Endothelial cell of umbilical vein (primary cell): ENCODE data around the gene PRKAB1. TPM values are rescaled to one million over a fixed set of nuclear protein-coding genes. Genes with fewer than 3 reads are reported as not detected.

Experiments
- BruUV-seq: library from RNA; stranded (reverse); fragments of 400-500 nt; replicated peaks from 2 replicates; lab custom pipeline; 2021; lab: Mats Ljungman, UMichigan
- CTCF ChIA-PET: fragments of 300-600, 350-600 bp; sonication (Branson Sonifier 250); formaldehyde crosslinking; loops from one replicate; lab custom pipeline; 2021; ENCODE audit warnings: antibody characterized with exemption, inconsistent platforms; lab: Charles Lee
- POLR2A ChIA-PET: fragments of 300-600, 350-600 bp; sonication (Branson Sonifier 250); formaldehyde crosslinking; loops from one replicate; lab custom pipeline; 2021; ENCODE audit warnings: antibody characterized with exemption, inconsistent platforms; lab: Charles Lee
- DNase-seq: peaks from one replicate; pipeline ENCODE4 v3.0.0-alpha.2; 2011; ENCODE audit warnings: low read depth, low spot score
- FAIRE-seq: peaks from 2 replicates; lab custom pipeline; 2011; peaks lifted over from hg19 to GRCh38; lab: Jason Lieb, UNC
- H2AFZ ChIP-seq: 2 replicates; pipeline ENCODE4 v1.6.0; 2012; ENCODE audit warnings: low read depth, low read length, control low read depth, inconsistent platforms
- H3K27ac ChIP-seq: 2 replicates; pipeline ENCODE4 v1.5.1; 2011; ENCODE audit warnings: low read depth, mild to moderate bottlenecking, control low read depth, low read length, moderate library complexity; ENCODE audit not compliant: insufficient read depth
- H3K27me3 ChIP-seq, 2 experiments: 2 replicates each; pipeline versions ENCODE4 v1.6.0 to v1.6.1; 2011; ENCODE audit warnings: low read length in 2 of 2, mixed read lengths in 1 of 2; ENCODE audit not compliant: control insufficient read depth in 2 of 2, insufficient read depth in 2 of 2
- H3K36me3 ChIP-seq, 2 experiments: 2 replicates in 1 of 2; 3 replicates in 1 of 2; pipeline ENCODE4 v1.5.1; 2011; ENCODE audit warnings: low read length in 2 of 2, mild to moderate bottlenecking in 1 of 2, moderate library complexity in 1 of 2; ENCODE audit not compliant: control insufficient read depth in 2 of 2, insufficient read depth in 2 of 2; ENCODE audit errors: extremely low read depth in 1 of 2
- H3K4me1 ChIP-seq: 3 replicates; pipeline ENCODE4 v1.5.1; 2011; ENCODE audit warnings: mild to moderate bottlenecking, low read length; ENCODE audit not compliant: control insufficient read depth, insufficient read depth; ENCODE audit errors: extremely low read depth
- H3K4me2 ChIP-seq: 2 replicates; pipeline ENCODE4 v1.6.1; 2011; ENCODE audit warnings: low read length, control low read depth, mixed read lengths; ENCODE audit not compliant: insufficient read depth
- H3K4me3 ChIP-seq, 3 experiments: fragments of 200-600 bp in 1 of 3; sonication (generic), shearing (Covaris generic) in 1 of 3; replicated peaks in 1 of 3; 2 replicates each; pipeline ENCODE4 v1.5.1; 2011 to 2016; ENCODE audit warnings: control low read depth in 3 of 3, low read length in 3 of 3, mild to moderate bottlenecking in 2 of 3, inconsistent platforms in 1 of 3, low read depth in 1 of 3, moderate library complexity in 1 of 3; ENCODE audit not compliant: insufficient read depth in 1 of 3
- H3K79me2 ChIP-seq: 2 replicates; pipeline ENCODE4 v1.6.0; 2012; ENCODE audit warnings: low read length, inconsistent platforms; ENCODE audit not compliant: control insufficient read depth, insufficient read depth
- H3K9ac ChIP-seq: replicated peaks from 2 replicates; pipeline ENCODE3; 2011; ENCODE audit warnings: low read length, control low read depth; ENCODE audit not compliant: insufficient read depth; ENCODE audit errors: extremely low read depth
- H3K9me1 ChIP-seq: replicated peaks from 3 replicates; pipeline ENCODE4 v1.6.0; 2011; ENCODE audit warnings: mild to moderate bottlenecking, low read length; ENCODE audit not compliant: control insufficient read depth, insufficient read depth; ENCODE audit errors: extremely low read depth
- H3K9me3 ChIP-seq: replicated peaks from 2 replicates; pipeline ENCODE4 v1.5.1; 2012; ENCODE audit warnings: low read length, inconsistent platforms; ENCODE audit not compliant: control insufficient read depth, insufficient read depth
- H4K20me1 ChIP-seq: replicated peaks from 2 replicates; pipeline ENCODE3; 2011; ENCODE audit warnings: mild to moderate bottlenecking, low read length; ENCODE audit not compliant: control insufficient read depth, insufficient read depth; ENCODE audit errors: extremely low read depth
- CTCF ChIP-seq, 2 donors: IDR thresholded peaks; 1 replicate in 1 of 2; 2 replicates in 1 of 2; pipeline ENCODE4 v1.5.1; 2011; ENCODE audit warnings: low read length in 2 of 2, mild to moderate bottlenecking in 2 of 2, moderate library complexity in 2 of 2, control low read depth in 1 of 2, inconsistent platforms in 1 of 2, low read depth in 1 of 2; ENCODE audit not compliant: insufficient read depth in 1 of 2; ENCODE audit errors: extremely low read depth in 1 of 2
- EZH2 ChIP-seq: IDR thresholded peaks from 2 replicates; pipeline ENCODE4 v1.6.1; 2012; ENCODE audit warnings: borderline replicate concordance, low read depth, mild to moderate bottlenecking, moderate library complexity, low read length, inconsistent platforms; ENCODE audit not compliant: severe bottlenecking
- FOS ChIP-seq: IDR thresholded peaks from 2 replicates; pipeline ENCODE4 v1.6.1; 2011; ENCODE audit warnings: mild to moderate bottlenecking, low read length, moderate library complexity, borderline replicate concordance; ENCODE audit not compliant: insufficient read depth
- GATA2 ChIP-seq: IDR thresholded peaks from 2 replicates; pipeline ENCODE4 v1.7.0; 2011; ENCODE audit warnings: low read depth, mild to moderate bottlenecking, moderate library complexity, mixed read lengths, low read length; ENCODE audit not compliant: insufficient read length, insufficient read depth
- JUN ChIP-seq: IDR thresholded peaks from 2 replicates; pipeline ENCODE4 v1.6.1; 2011; ENCODE audit warnings: borderline replicate concordance, low read depth; ENCODE audit not compliant: insufficient read length, insufficient read depth
- MAX ChIP-seq: IDR thresholded peaks from 2 replicates; pipeline ENCODE4 v1.6.1; 2011; ENCODE audit not compliant: insufficient read depth, insufficient read length
- MYC ChIP-seq: IDR thresholded peaks from one replicate; pipeline ENCODE4 v1.6.1; 2011; ENCODE audit warnings: mild to moderate bottlenecking, low read depth, low read length
- POLR2A ChIP-seq: IDR thresholded peaks from 2 replicates; pipeline ENCODE4 v1.6.1; 2012; ENCODE audit warnings: low read depth, mild to moderate bottlenecking, control low read depth, low read length
- POLR2AphosphoS5 ChIP-seq: IDR thresholded peaks from 2 replicates; pipeline ENCODE4 v1.6.1; 2012; ENCODE audit warnings: low read depth, mild to moderate bottlenecking, control low read depth, low read length, moderate library complexity; ENCODE audit not compliant: insufficient read depth
- dilution Hi-C: fragments of 300-500 bp; cut with MboI; formaldehyde crosslinking; loops from one replicate; pipeline ENCODE4 v1.15.0; 2019; ENCODE audit warnings: low sequenced_read_pairs; ENCODE audit not compliant: extremely low pct_ligation_motif_present
- intact Hi-C: fragments of 100-400 bp; cut with micrococcal nuclease; formaldehyde crosslinking; loops from one replicate; pipeline ENCODE4 v1.10.0; 2022
- polyA plus RNA-seq, 4 experiments: library from polyadenylated mRNA; depleted of rRNA in 3 of 4; stranded (reverse) in 3 of 4; unstranded in 1 of 4; fragments of >200 nt; gene quantifications; 2 replicates each; pipeline versions ENCODE4 v1.2.1 to v1.2.3, GENCODE V29; 2011 to 2012; ENCODE audit warnings: missing spikeins in 1 of 4
- total RNA-seq: library from RNA; stranded (reverse); gene quantifications from 2 replicates; pipeline ENCODE4 v1.2.3, GENCODE V29; 2021

The PRKAB1 gene
- total and polyA plus RNA-seq, 2 donors (not counting 3 experiments of a cell fraction or from before 2014, with no cell fraction given): 23.1 to 27.0 TPM

GRCh38 chr12:119679081-119679480 lies 11.1 kb downstream of the PRKAB1 start:
- intact Hi-C loops: no loop called here
- Histone ChIP-seq H3K9me1 (no peaks in the 10 kb centered on the region), H3K9ac (no peak overlapping the region), H3K27me3 (no peaks in the 10 kb centered on the region), H3K4me3 (no peak overlapping the region), H3K36me3 (peaks cover 14 to 36% of the 10 kb centered on the region in 2 experiments), H4K20me1 (no peaks in the 10 kb centered on the region), H3K4me1 (peaks cover 8% of the 10 kb centered on the region), H3K27ac (no peak overlapping the region), H2AFZ (no peak overlapping the region), H3K79me2 (no peaks in the 10 kb centered on the region), H3K9me3 (no peaks in the 10 kb centered on the region), H3K4me2 (no peak overlapping the region)
- BruUV-seq: no TSS peak
- DNase-seq (no peak), FAIRE-seq (no peak)
- dilution Hi-C loops: no loop called here
- TF ChIP-seq MAX (no peak), POLR2AphosphoS5 (no peak), EZH2 (no peak), MYC (no peak), JUN (no peak), POLR2A (no peak), CTCF (IDR thresholded peaks at IDR 0.05; ENCODE audit: extremely low read depth in 1 of 2, insufficient read depth in 1 of 2, low read depth in 1 of 2, low read length in 2 of 2) (no peak), GATA2 (no peak), FOS (no peak)
- ChIA-PET POLR2A (no interaction called here), CTCF (interaction anchor here (0.8 to 3.4 kb wide), 3 partner anchors 101 to 125 kb away, joined by 3 to 12 read pairs (median 12); no protein-coding TSS in a partner anchor)
